H1 (cell line): ENCODE results near the gene ELMO2. TPM values are rescaled to one million over a fixed set of nuclear protein-coding genes. Genes with fewer than 3 reads are reported as not detected.

Source experiments
- ASH2L ChIP-seq: fragments of 200-600, 300-600 bp; sonication (generic); IDR thresholded peaks from one replicate; pipeline ENCODE4 v1.7.1; 2017; ENCODE audit warnings: low read length
- CEBPB ChIP-seq: IDR thresholded peaks from 2 replicates; pipeline ENCODE4 v1.6.1; 2012; ENCODE audit warnings: low read depth, low read length
- RFX5 ChIP-seq: IDR thresholded peaks from 2 replicates; pipeline ENCODE4 v1.6.1; 2011; ENCODE audit warnings: low read depth, low read length, improper control_type of control experiment, borderline replicate concordance
- SIX5 ChIP-seq: IDR thresholded peaks from 2 replicates; pipeline ENCODE4 v1.6.1; 2011; ENCODE audit warnings: mild to moderate bottlenecking, low read depth, low read length
- TBP ChIP-seq: IDR thresholded peaks from 2 replicates; pipeline ENCODE4 v1.6.1; 2011; ENCODE audit warnings: low read depth, low read length, improper control_type of control experiment
- polyA plus RNA-seq, 7 experiments: library from polyadenylated mRNA; depleted of rRNA in 3 of 7; stranded (reverse) in 5 of 7; unstranded in 2 of 7; fragments of >200 nt in 5 of 7; fragments of 200-250 nt in 2 of 7; gene quantifications; 1 replicate in 5 of 7; 2 replicates in 1 of 7; 4 replicates in 1 of 7; pipeline versions ENCODE4 v1.2.1 to v1.2.3, GENCODE V29; 2011 to 2013; ENCODE audit warnings: missing spikeins in 2 of 7, mixed read lengths in 2 of 7
- total RNA-seq: library from RNA; stranded (reverse); fragmentation: NEBNext Ultra II Directional; extraction: Animal tissue kit (Norgen Biotek cat#: 25700); gene quantifications from 2 replicates; pipeline ENCODE4 v1.2.1, GENCODE V29; 2021
- TF ChIP-seq, protein P1 (sequence below): fragments of 300-600 bp; sonication (generic); IDR thresholded peaks from 2 replicates; pipeline ENCODE4 v1.7.1; 2012; ENCODE audit warnings: low read length, moderate library complexity, mild to moderate bottlenecking, inconsistent platforms; ENCODE audit not compliant: insufficient replicate concordance

Gene ELMO2
- total and polyA plus RNA-seq, 2 of the 8 experiments (the other 6 are each of a cell fraction or from before 2014, with no cell fraction given), result 34.3 to 39.7 TPM

- TF ChIP-seq, protein P1, sequence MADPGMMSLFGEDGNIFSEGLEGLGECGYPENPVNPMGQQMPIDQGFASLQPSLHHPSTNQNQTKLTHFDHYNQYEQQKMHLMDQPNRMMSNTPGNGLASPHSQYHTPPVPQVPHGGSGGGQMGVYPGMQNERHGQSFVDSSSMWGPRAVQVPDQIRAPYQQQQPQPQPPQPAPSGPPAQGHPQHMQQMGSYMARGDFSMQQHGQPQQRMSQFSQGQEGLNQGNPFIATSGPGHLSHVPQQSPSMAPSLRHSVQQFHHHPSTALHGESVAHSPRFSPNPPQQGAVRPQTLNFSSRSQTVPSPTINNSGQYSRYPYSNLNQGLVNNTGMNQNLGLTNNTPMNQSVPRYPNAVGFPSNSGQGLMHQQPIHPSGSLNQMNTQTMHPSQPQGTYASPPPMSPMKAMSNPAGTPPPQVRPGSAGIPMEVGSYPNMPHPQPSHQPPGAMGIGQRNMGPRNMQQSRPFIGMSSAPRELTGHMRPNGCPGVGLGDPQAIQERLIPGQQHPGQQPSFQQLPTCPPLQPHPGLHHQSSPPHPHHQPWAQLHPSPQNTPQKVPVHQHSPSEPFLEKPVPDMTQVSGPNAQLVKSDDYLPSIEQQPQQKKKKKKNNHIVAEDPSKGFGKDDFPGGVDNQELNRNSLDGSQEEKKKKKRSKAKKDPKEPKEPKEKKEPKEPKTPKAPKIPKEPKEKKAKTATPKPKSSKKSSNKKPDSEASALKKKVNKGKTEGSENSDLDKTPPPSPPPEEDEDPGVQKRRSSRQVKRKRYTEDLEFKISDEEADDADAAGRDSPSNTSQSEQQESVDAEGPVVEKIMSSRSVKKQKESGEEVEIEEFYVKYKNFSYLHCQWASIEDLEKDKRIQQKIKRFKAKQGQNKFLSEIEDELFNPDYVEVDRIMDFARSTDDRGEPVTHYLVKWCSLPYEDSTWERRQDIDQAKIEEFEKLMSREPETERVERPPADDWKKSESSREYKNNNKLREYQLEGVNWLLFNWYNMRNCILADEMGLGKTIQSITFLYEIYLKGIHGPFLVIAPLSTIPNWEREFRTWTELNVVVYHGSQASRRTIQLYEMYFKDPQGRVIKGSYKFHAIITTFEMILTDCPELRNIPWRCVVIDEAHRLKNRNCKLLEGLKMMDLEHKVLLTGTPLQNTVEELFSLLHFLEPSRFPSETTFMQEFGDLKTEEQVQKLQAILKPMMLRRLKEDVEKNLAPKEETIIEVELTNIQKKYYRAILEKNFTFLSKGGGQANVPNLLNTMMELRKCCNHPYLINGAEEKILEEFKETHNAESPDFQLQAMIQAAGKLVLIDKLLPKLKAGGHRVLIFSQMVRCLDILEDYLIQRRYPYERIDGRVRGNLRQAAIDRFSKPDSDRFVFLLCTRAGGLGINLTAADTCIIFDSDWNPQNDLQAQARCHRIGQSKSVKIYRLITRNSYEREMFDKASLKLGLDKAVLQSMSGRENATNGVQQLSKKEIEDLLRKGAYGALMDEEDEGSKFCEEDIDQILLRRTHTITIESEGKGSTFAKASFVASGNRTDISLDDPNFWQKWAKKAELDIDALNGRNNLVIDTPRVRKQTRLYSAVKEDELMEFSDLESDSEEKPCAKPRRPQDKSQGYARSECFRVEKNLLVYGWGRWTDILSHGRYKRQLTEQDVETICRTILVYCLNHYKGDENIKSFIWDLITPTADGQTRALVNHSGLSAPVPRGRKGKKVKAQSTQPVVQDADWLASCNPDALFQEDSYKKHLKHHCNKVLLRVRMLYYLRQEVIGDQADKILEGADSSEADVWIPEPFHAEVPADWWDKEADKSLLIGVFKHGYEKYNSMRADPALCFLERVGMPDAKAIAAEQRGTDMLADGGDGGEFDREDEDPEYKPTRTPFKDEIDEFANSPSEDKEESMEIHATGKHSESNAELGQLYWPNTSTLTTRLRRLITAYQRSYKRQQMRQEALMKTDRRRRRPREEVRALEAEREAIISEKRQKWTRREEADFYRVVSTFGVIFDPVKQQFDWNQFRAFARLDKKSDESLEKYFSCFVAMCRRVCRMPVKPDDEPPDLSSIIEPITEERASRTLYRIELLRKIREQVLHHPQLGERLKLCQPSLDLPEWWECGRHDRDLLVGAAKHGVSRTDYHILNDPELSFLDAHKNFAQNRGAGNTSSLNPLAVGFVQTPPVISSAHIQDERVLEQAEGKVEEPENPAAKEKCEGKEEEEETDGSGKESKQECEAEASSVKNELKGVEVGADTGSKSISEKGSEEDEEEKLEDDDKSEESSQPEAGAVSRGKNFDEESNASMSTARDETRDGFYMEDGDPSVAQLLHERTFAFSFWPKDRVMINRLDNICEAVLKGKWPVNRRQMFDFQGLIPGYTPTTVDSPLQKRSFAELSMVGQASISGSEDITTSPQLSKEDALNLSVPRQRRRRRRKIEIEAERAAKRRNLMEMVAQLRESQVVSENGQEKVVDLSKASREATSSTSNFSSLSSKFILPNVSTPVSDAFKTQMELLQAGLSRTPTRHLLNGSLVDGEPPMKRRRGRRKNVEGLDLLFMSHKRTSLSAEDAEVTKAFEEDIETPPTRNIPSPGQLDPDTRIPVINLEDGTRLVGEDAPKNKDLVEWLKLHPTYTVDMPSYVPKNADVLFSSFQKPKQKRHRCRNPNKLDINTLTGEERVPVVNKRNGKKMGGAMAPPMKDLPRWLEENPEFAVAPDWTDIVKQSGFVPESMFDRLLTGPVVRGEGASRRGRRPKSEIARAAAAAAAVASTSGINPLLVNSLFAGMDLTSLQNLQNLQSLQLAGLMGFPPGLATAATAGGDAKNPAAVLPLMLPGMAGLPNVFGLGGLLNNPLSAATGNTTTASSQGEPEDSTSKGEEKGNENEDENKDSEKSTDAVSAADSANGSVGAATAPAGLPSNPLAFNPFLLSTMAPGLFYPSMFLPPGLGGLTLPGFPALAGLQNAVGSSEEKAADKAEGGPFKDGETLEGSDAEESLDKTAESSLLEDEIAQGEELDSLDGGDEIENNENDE, result no peak
- TF ChIP-seq CEBPB (no peak), RFX5 (no peak), SIX5 (no peak), ASH2L (no peak), TBP (no peak)
Observed at GRCh38 chr20:46354207-46354555, 52.2 kb downstream of the ELMO2 start (continued).
